MG63 (cell line): ENCODE results near the gene CCL17. TPM values are rescaled to one million over a fixed set of nuclear protein-coding genes. Genes with fewer than 3 reads are reported as not detected.

Source experiments
- DNase-seq: peaks from one replicate; pipeline ENCODE4 v3.0.0-alpha.2; 2020
- H3K27me3 ChIP-seq: fragments of 250-450 bp; sonication (Bioruptor Pico); 2 replicates; pipeline ENCODE4 v1.5.1; 2020; ENCODE audit warnings: mild to moderate bottlenecking, moderate library complexity
- H3K36me3 ChIP-seq: fragments of 250-450 bp; sonication (Bioruptor Pico); 2 replicates; pipeline ENCODE4 v1.5.1; 2020; ENCODE audit warnings: mild to moderate bottlenecking, moderate library complexity
- H3K4me3 ChIP-seq: fragments of 250-450 bp; sonication (Bioruptor Pico); 2 replicates; pipeline ENCODE4 v1.5.1; 2020; ENCODE audit warnings: mild to moderate bottlenecking, moderate library complexity
- H3K9me3 ChIP-seq: fragments of 250-450 bp; sonication (Bioruptor Pico); 2 replicates; pipeline ENCODE4 v1.5.1; 2020; ENCODE audit warnings: mild to moderate bottlenecking, moderate library complexity
- total RNA-seq: library from RNA; depleted of rRNA; stranded (reverse); fragments of >200 nt; shearing (Covaris generic); gene quantifications from 2 replicates; pipeline ENCODE4 v1.2.3, GENCODE V29; 2014; ENCODE audit warnings: low replicate concordance

The CCL17 gene
- total RNA-seq, 1 experiment from 2014 or later = not detected

- no peaks in the 10 kb centered on the region; the same call in 1 of the 2 replicates for H3K9me3 ChIP-seq
- H3K36me3 ChIP-seq = no peaks in the 10 kb centered on the region
- DNase-seq = no peak
- no peak overlapping the region for H3K4me3 ChIP-seq
- peaks cover 31% of the 10 kb centered on the region for H3K27me3 ChIP-seq
Observed at GRCh38 chr16:57409870-57410587, 5.5 kb downstream of the CCL17 start.

- Histone ChIP-seq H3K27me3 (peaks cover 25% of the 10 kb centered on the region), H3K9me3 (no peaks in the 10 kb centered on the region; the same call in 1 of the 2 replicates)
Observed at GRCh38 chr16:57411362-57411976, 6.9 kb downstream of the CCL17 start.

GRCh38 chr16:57412584-57412983, 8.0 kb downstream of the CCL17 start:
- Histone ChIP-seq H3K27me3 (peaks cover 14% of the 10 kb centered on the region), H3K9me3 (no peaks in the 10 kb centered on the region), H3K4me3 (no peak overlapping the region), H3K36me3 (no peaks in the 10 kb centered on the region)
- no peak for DNase-seq

More at GRCh38 chr16:57411362-57411976, 6.9 kb downstream of the CCL17 start:
- Histone ChIP-seq H3K36me3 (no peaks in the 10 kb centered on the region), H3K4me3 (no peak overlapping the region)
- no peak for DNase-seq

GRCh38 chr16:57413301-57413730, 8.7 kb downstream of the CCL17 start:
- DNase-seq = no peak
- no peaks in the 10 kb centered on the region for H3K9me3 ChIP-seq
- no peaks in the 10 kb centered on the region for H3K36me3 ChIP-seq
- peaks cover 11% of the 10 kb centered on the region for H3K27me3 ChIP-seq
- H3K4me3 ChIP-seq = no peak overlapping the region

- no peaks in the 10 kb centered on the region for H3K9me3 ChIP-seq
- H3K27me3 ChIP-seq = peaks cover 11% of the 10 kb centered on the region
- no peaks in the 10 kb centered on the region for H3K36me3 ChIP-seq
- no peak overlapping the region for H3K4me3 ChIP-seq
- DNase-seq = no peak
Observed at GRCh38 chr16:57413733-57414132, 9.2 kb downstream of the CCL17 start.

- Histone ChIP-seq H3K36me3 (no peaks in the 10 kb centered on the region), H3K4me3 (no peak overlapping the region), H3K9me3 (no peaks in the 10 kb centered on the region), H3K27me3 (peaks cover 5% of the 10 kb centered on the region)
- no peak for DNase-seq
Observed at GRCh38 chr16:57416084-57416483, 11.5 kb downstream of the CCL17 start.

- DNase-seq = no peak
- Histone ChIP-seq H3K4me3 (no peak overlapping the region), H3K27me3 (no peaks in the 10 kb centered on the region), H3K9me3 (no peaks in the 10 kb centered on the region), H3K36me3 (no peaks in the 10 kb centered on the region)
Observed at GRCh38 chr16:57419506-57419905, 14.9 kb downstream of the CCL17 start.

GRCh38 chr16:57422026-57422944, 17.7 kb downstream of the CCL17 start:
- Histone ChIP-seq H3K27me3 (no peaks in the 10 kb centered on the region), H3K4me3 (no peak overlapping the region), H3K36me3 (peaks cover 9% of the 10 kb centered on the region), H3K9me3 (no peaks in the 10 kb centered on the region)
- peak; percentile 72 for DNase-seq

- no peak for DNase-seq
- Histone ChIP-seq H3K9me3 (no peaks in the 10 kb centered on the region), H3K4me3 (no peak overlapping the region), H3K36me3 (peaks cover 18% of the 10 kb centered on the region), H3K27me3 (no peaks in the 10 kb centered on the region)
Observed at GRCh38 chr16:57423152-57423551, 18.6 kb downstream of the CCL17 start.

GRCh38 chr16:57424583-57424982, 20.0 kb downstream of the CCL17 start:
- Histone ChIP-seq H3K36me3 (peaks cover 31% of the 10 kb centered on the region), H3K9me3 (no peaks in the 10 kb centered on the region), H3K27me3 (no peaks in the 10 kb centered on the region), H3K4me3 (no peak overlapping the region)
- DNase-seq = no peak

- Histone ChIP-seq H3K36me3 (peaks cover 49% of the 10 kb centered on the region), H3K27me3 (no peaks in the 10 kb centered on the region), H3K4me3 (no peak overlapping the region), H3K9me3 (no peaks in the 10 kb centered on the region)
- DNase-seq = no peak
Observed at GRCh38 chr16:57426356-57426755, 21.8 kb downstream of the CCL17 start.

- Histone ChIP-seq H3K27me3 (no peaks in the 10 kb centered on the region), H3K4me3 (no peak overlapping the region), H3K36me3 (peaks cover 58% of the 10 kb centered on the region), H3K9me3 (no peaks in the 10 kb centered on the region)
- no peak for DNase-seq
Observed at GRCh38 chr16:57427307-57427706, 22.7 kb downstream of the CCL17 start.

GRCh38 chr16:57427824-57428223, 23.3 kb downstream of the CCL17 start:
- DNase-seq = no peak
- Histone ChIP-seq H3K36me3 (peaks cover 63% of the 10 kb centered on the region), H3K4me3 (no peak overlapping the region), H3K9me3 (no peaks in the 10 kb centered on the region), H3K27me3 (no peaks in the 10 kb centered on the region)

- Histone ChIP-seq H3K27me3 (no peaks in the 10 kb centered on the region), H3K36me3 (peaks cover 95% of the 10 kb centered on the region), H3K4me3 (no peak overlapping the region), H3K9me3 (no peaks in the 10 kb centered on the region)
- no peak for DNase-seq
Observed at GRCh38 chr16:57430955-57431354, 26.4 kb downstream of the CCL17 start.

- Histone ChIP-seq H3K9me3 (no peaks in the 10 kb centered on the region), H3K36me3 (peaks cover 97% of the 10 kb centered on the region), H3K27me3 (no peaks in the 10 kb centered on the region), H3K4me3 (no peak overlapping the region)
- no peak for DNase-seq
Observed at GRCh38 chr16:57432505-57432904, 27.9 kb downstream of the CCL17 start.

- H3K27me3 ChIP-seq = no peaks in the 10 kb centered on the region
- no peaks in the 10 kb centered on the region for H3K9me3 ChIP-seq
- DNase-seq = no peak
- peaks cover 97% of the 10 kb centered on the region for H3K36me3 ChIP-seq
- no peak overlapping the region for H3K4me3 ChIP-seq
Observed at GRCh38 chr16:57432989-57433388, 28.4 kb downstream of the CCL17 start.

- peaks cover 97% of the 10 kb centered on the region for H3K36me3 ChIP-seq
- H3K27me3 ChIP-seq = no peaks in the 10 kb centered on the region
- no peaks in the 10 kb centered on the region; the same call in 1 of the 2 replicates for H3K9me3 ChIP-seq
- no peak overlapping the region for H3K4me3 ChIP-seq
- no peak for DNase-seq
Observed at GRCh38 chr16:57434003-57434402, 29.4 kb downstream of the CCL17 start.
